WTC11 (cell line): ENCODE results near the gene KRTAP5-1. TPM values are rescaled to one million over a fixed set of nuclear protein-coding genes. Genes with fewer than 3 reads are reported as not detected.

ENCODE experiments used
- ATAC-seq: fragments of 200-7000 bp; cut with Tn5 transposase; 2 replicates; pipeline ENCODE4 v1.10.0; 2021; ENCODE audit warnings: mild to moderate bottlenecking, moderate library complexity
- CTCF ChIA-PET: fragments of 300-600 bp; sonication (Branson Sonifier 250); formaldehyde crosslinking; loops from one replicate; lab custom pipeline; 2021; ENCODE audit warnings: antibody characterized with exemption; lab: Charles Lee
- POLR2A ChIA-PET: fragments of 350-600 bp; sonication (Branson Sonifier 250); formaldehyde crosslinking; loops from one replicate; lab custom pipeline; 2021; ENCODE audit warnings: antibody characterized with exemption; lab: Charles Lee
- DNase-seq: peaks from one replicate; pipeline ENCODE4 v3.0.0; 2021; ENCODE audit warnings: low spot score
- H3K27ac Mint-ChIP-seq: 2 replicates; pipeline ENCODE4 v1.8.0; 2021; ENCODE audit warnings: mixed read lengths
- H3K27me3 Mint-ChIP-seq: 2 replicates; pipeline ENCODE4 v1.8.0; 2021; ENCODE audit warnings: low read depth, mild to moderate bottlenecking, moderate library complexity, mixed read lengths
- H3K36me3 Mint-ChIP-seq: 2 replicates; pipeline ENCODE4 v1.8.0; 2021; ENCODE audit warnings: mixed read lengths
- H3K4me1 Mint-ChIP-seq: 2 replicates; pipeline ENCODE4 v1.8.0; 2022; ENCODE audit warnings: mixed read lengths
- H3K4me3 Mint-ChIP-seq: 2 replicates; pipeline ENCODE4 v1.8.0; 2021; ENCODE audit warnings: mild to moderate bottlenecking, moderate library complexity, mixed read lengths
- H3K9me3 Mint-ChIP-seq: 2 replicates; pipeline ENCODE4 v1.8.0; 2021; ENCODE audit warnings: mixed read lengths
- CREM ChIP-seq: sonication (generic); formaldehyde crosslinking; IDR thresholded peaks from 2 replicates; pipeline ENCODE4 v1.8.1; 2022; ENCODE audit warnings: mild to moderate bottlenecking, missing genetic modification reagents, moderate library complexity
- NFATC4 ChIP-seq: fragments of 250-450 bp; sonication (Bioruptor Pico); IDR thresholded peaks from 2 replicates; pipeline ENCODE4 v1.9.0; 2021; ENCODE audit warnings: mild to moderate bottlenecking
- NFE2L1 ChIP-seq: sonication (generic); formaldehyde crosslinking; IDR thresholded peaks from 2 replicates; pipeline ENCODE4 v1.8.1; 2023; ENCODE audit warnings: missing genetic modification reagents
- NFYB ChIP-seq: sonication (generic); formaldehyde crosslinking; conservative IDR thresholded peaks from 2 replicates; pipeline ENCODE4 v1.8.0; 2022; ENCODE audit warnings: low read depth, missing genetic modification reagents
- NR1H2 ChIP-seq: sonication (generic); formaldehyde crosslinking; IDR thresholded peaks from 2 replicates; pipeline ENCODE4 v1.9.0; 2021; ENCODE audit warnings: mild to moderate bottlenecking, moderate library complexity, missing genetic modification reagents
- OVOL2 ChIP-seq: fragments of 250-450 bp; sonication (Bioruptor Pico); IDR thresholded peaks from 2 replicates; pipeline ENCODE4 v1.9.0; 2021; ENCODE audit warnings: mild to moderate bottlenecking, borderline replicate concordance
- TP53 ChIP-seq: sonication (generic); formaldehyde crosslinking; IDR thresholded peaks from 2 replicates; pipeline ENCODE4 v1.8.1; 2023; ENCODE audit warnings: mild to moderate bottlenecking, missing genetic modification reagents
- ZBTB21 ChIP-seq: sonication (generic); formaldehyde crosslinking; IDR thresholded peaks from 2 replicates; pipeline ENCODE4 v1.8.1; 2023; ENCODE audit warnings: mild to moderate bottlenecking, missing genetic modification reagents, borderline replicate concordance
- ZNF138 ChIP-seq: sonication (generic); formaldehyde crosslinking; conservative IDR thresholded peaks from 2 replicates; pipeline ENCODE4 v1.8.1; 2022; ENCODE audit warnings: mild to moderate bottlenecking, moderate library complexity, missing genetic modification reagents
- ZNF317 ChIP-seq: sonication (generic); formaldehyde crosslinking; IDR thresholded peaks from 2 replicates; pipeline ENCODE4 v1.8.1; 2023; ENCODE audit warnings: low read depth, mild to moderate bottlenecking, moderate library complexity, missing genetic modification reagents, borderline replicate concordance
- ZNF396 ChIP-seq: fragments of 250-450 bp; sonication (Bioruptor Pico); IDR thresholded peaks from 2 replicates; pipeline ENCODE4 v1.8.0; 2021; ENCODE audit warnings: mild to moderate bottlenecking, moderate library complexity, borderline replicate concordance
- ZNF416 ChIP-seq: fragments of 250-450 bp; sonication (Bioruptor Pico); IDR thresholded peaks from 2 replicates; pipeline ENCODE4 v1.9.0; 2021; ENCODE audit warnings: mild to moderate bottlenecking, inconsistent platforms
- total RNA-seq: library from RNA; stranded (reverse); gene quantifications from 3 replicates; pipeline ENCODE4 v1.2.3, GENCODE V29; 2021
- TF ChIP-seq, protein P1 (sequence below): sonication (generic); formaldehyde crosslinking; IDR thresholded peaks from 2 replicates; pipeline ENCODE4 v1.8.1; 2023; ENCODE audit warnings: mild to moderate bottlenecking, missing genetic modification reagents, moderate library complexity
- TF ChIP-seq, protein P2 (sequence below): sonication (generic); formaldehyde crosslinking; IDR thresholded peaks from 2 replicates; pipeline ENCODE4 v1.8.1; 2022; ENCODE audit warnings: missing genetic modification reagents, borderline replicate concordance
- TF ChIP-seq, protein P3 (sequence below): sonication (generic); formaldehyde crosslinking; IDR thresholded peaks from 2 replicates; pipeline ENCODE4 v1.8.1; 2022; ENCODE audit warnings: mild to moderate bottlenecking, missing genetic modification reagents, moderate library complexity, borderline replicate concordance
- TF ChIP-seq, protein P4 (sequence below): fragments of 250-450 bp; sonication (Bioruptor Pico); IDR thresholded peaks from 2 replicates; pipeline ENCODE4 v1.9.0; 2021; ENCODE audit warnings: mild to moderate bottlenecking, borderline replicate concordance
- TF ChIP-seq, protein P5 (sequence below): fragments of 250-450 bp; sonication (Bioruptor Pico); IDR thresholded peaks from 2 replicates; pipeline ENCODE4 v1.9.0; 2021; ENCODE audit warnings: moderate library complexity, mild to moderate bottlenecking, inconsistent platforms, borderline replicate concordance
- TF ChIP-seq, protein P6 (sequence below): sonication (generic); formaldehyde crosslinking; IDR thresholded peaks from 2 replicates; pipeline ENCODE4 v1.8.1; 2022; ENCODE audit warnings: low read depth, mild to moderate bottlenecking, moderate library complexity, missing genetic modification reagents, borderline replicate concordance
- TF ChIP-seq, protein P7 (sequence below): sonication (generic); formaldehyde crosslinking; conservative IDR thresholded peaks from 2 replicates; pipeline ENCODE4 v1.8.1; 2023; ENCODE audit warnings: mild to moderate bottlenecking, low read depth, missing genetic modification reagents, moderate library complexity

Gene KRTAP5-1
- total RNA-seq, 1 experiment from 2014 or later = not detected

DNA sequence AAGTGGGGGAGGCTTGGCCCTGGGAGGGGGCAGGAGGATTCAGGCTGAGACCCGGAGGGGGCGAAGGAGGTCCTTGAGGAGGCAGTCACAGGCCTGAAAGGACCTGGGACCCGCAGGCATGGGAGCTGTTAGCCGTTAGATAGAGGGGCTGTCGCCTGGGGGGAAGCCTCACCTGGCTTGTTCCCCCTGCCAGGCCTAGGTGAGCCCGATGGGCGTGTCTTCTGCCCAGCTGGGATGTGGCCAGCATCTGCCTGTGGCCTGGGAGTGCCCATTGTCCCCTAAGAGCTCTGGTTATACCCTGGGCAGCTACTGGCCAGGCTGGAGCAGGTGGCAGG lies 11.2 kb downstream of the KRTAP5-1 start:
- Mint-ChIP-seq H3K4me1 (peaks cover 5% of the 10 kb centered on the region), H3K4me3 (peak overlapping the region; percentile 48), H3K36me3 (peaks cover 3% of the 10 kb centered on the region; the same call in 1 of the 2 replicates), H3K27ac (no peak overlapping the region), H3K9me3 (peaks cover 9% of the 10 kb centered on the region), H3K27me3 (peaks cover 72% of the 10 kb centered on the region)
- ATAC-seq = peak; percentile 12
- ChIA-PET CTCF (interaction anchor here (0.9 to 14.8 kb wide), 25 partner anchors 9 to 308 kb away, joined by 3 to 457 read pairs (median 6); partner anchors contain the start of genes CTSD and KRTAP5-5), POLR2A (interaction anchor here (2.3 to 2.8 kb wide), 2 partner anchors 15 to 26 kb away, joined by 16 to 24 read pairs; no protein-coding TSS in a partner anchor)
- no peak for DNase-seq
- TF ChIP-seq ZNF138 (no peak), NFYB (no peak), CREM (no peak), ZNF416 (CRISPR knock-in tag) (no peak), NR1H2 (CRISPR knock-in tag) (no peak), OVOL2 (CRISPR knock-in tag) (no peak)
- TF ChIP-seq, protein P1, sequence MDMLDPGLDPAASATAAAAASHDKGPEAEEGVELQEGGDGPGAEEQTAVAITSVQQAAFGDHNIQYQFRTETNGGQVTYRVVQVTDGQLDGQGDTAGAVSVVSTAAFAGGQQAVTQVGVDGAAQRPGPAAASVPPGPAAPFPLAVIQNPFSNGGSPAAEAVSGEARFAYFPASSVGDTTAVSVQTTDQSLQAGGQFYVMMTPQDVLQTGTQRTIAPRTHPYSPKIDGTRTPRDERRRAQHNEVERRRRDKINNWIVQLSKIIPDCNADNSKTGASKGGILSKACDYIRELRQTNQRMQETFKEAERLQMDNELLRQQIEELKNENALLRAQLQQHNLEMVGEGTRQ (CRISPR knock-in tag) = no peak
- TF ChIP-seq, protein P2, sequence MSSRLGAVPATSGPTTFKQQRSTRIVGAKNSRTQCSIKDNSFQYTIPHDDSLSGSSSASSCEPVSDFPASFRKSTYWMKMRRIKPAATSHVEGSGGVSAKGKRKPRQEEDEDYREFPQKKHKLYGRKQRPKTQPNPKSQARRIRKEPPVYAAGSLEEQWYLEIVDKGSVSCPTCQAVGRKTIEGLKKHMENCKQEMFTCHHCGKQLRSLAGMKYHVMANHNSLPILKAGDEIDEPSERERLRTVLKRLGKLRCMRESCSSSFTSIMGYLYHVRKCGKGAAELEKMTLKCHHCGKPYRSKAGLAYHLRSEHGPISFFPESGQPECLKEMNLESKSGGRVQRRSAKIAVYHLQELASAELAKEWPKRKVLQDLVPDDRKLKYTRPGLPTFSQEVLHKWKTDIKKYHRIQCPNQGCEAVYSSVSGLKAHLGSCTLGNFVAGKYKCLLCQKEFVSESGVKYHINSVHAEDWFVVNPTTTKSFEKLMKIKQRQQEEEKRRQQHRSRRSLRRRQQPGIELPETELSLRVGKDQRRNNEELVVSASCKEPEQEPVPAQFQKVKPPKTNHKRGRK (CRISPR knock-in tag) = no peak
- TF ChIP-seq, protein P3, sequence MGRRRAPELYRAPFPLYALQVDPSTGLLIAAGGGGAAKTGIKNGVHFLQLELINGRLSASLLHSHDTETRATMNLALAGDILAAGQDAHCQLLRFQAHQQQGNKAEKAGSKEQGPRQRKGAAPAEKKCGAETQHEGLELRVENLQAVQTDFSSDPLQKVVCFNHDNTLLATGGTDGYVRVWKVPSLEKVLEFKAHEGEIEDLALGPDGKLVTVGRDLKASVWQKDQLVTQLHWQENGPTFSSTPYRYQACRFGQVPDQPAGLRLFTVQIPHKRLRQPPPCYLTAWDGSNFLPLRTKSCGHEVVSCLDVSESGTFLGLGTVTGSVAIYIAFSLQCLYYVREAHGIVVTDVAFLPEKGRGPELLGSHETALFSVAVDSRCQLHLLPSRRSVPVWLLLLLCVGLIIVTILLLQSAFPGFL (CRISPR knock-in tag) = no peak
- TF ChIP-seq, protein P4, sequence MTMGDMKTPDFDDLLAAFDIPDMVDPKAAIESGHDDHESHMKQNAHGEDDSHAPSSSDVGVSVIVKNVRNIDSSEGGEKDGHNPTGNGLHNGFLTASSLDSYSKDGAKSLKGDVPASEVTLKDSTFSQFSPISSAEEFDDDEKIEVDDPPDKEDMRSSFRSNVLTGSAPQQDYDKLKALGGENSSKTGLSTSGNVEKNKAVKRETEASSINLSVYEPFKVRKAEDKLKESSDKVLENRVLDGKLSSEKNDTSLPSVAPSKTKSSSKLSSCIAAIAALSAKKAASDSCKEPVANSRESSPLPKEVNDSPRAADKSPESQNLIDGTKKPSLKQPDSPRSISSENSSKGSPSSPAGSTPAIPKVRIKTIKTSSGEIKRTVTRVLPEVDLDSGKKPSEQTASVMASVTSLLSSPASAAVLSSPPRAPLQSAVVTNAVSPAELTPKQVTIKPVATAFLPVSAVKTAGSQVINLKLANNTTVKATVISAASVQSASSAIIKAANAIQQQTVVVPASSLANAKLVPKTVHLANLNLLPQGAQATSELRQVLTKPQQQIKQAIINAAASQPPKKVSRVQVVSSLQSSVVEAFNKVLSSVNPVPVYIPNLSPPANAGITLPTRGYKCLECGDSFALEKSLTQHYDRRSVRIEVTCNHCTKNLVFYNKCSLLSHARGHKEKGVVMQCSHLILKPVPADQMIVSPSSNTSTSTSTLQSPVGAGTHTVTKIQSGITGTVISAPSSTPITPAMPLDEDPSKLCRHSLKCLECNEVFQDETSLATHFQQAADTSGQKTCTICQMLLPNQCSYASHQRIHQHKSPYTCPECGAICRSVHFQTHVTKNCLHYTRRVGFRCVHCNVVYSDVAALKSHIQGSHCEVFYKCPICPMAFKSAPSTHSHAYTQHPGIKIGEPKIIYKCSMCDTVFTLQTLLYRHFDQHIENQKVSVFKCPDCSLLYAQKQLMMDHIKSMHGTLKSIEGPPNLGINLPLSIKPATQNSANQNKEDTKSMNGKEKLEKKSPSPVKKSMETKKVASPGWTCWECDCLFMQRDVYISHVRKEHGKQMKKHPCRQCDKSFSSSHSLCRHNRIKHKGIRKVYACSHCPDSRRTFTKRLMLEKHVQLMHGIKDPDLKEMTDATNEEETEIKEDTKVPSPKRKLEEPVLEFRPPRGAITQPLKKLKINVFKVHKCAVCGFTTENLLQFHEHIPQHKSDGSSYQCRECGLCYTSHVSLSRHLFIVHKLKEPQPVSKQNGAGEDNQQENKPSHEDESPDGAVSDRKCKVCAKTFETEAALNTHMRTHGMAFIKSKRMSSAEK (CRISPR knock-in tag) = no peak
- TF ChIP-seq, protein P5, sequence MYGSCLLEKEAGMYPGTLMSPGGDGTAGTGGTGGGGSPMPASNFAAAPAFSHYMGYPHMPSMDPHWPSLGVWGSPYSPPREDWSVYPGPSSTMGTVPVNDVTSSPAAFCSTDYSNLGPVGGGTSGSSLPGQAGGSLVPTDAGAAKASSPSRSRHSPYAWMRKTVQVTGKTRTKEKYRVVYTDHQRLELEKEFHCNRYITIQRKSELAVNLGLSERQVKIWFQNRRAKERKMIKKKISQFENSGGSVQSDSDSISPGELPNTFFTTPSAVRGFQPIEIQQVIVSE = no peak

DNA sequence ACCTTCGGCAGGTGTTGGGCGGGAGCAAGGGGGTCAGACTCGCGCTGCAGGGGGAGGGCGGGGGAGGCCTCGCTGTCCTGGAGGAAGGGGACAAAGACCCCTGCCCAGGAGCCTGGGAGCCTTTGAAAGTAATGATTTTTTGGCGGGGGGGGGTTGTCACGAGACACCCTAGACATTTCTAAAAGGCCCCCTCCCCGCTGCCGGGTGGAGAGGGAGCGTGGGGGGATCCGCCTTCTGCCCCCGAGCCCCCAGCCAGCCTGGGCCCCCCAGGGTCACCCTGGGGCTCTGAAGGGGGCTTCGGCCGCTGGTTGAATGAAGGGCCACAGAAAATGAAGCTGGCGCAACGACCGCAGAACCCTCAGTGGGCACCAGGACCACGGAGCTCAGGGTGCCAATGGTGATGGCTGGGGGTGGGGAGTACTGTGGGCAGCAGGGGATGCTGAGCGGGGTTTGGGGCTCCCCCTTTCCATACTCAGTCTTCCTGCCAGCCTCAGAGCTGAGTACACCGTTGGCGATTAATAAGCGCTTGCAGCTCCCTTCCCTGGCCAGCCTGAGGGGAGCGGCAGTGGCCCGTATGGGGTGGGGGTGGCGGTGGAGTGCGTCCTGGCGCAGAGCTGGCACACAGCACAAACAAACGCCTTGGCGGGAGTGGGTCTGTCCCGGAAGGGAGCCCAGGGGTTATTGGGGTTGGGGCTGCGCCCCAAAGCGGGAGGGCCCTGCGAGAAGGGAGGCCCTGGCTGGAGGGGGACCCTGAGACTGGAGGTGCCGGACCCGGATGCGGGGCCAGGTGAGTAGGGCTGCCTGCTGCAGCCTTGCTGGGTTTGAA lies 11.8 kb downstream of the KRTAP5-1 start:
- Mint-ChIP-seq H3K36me3 (peaks cover 3% of the 10 kb centered on the region; the same call in 1 of the 2 replicates), H3K27me3 (peaks cover 71% of the 10 kb centered on the region), H3K27ac (no peak overlapping the region), H3K4me3 (peak overlapping the region; percentile 48), H3K9me3 (peaks cover 4% of the 10 kb centered on the region), H3K4me1 (peaks cover 10% of the 10 kb centered on the region)
- ChIA-PET CTCF (interaction anchor here (0.9 to 14.8 kb wide), 18 partner anchors 9 to 309 kb away, joined by 3 to 457 read pairs (median 11); partner anchors contain the start of gene KRTAP5-5), POLR2A (interaction anchor here (2.3 to 2.8 kb wide), 2 partner anchors 14 to 26 kb away, joined by 16 to 24 read pairs; no protein-coding TSS in a partner anchor)
- DNase-seq = no peak
- TF ChIP-seq NFATC4 (CRISPR knock-in tag) (no peak), NFE2L1 (CRISPR knock-in tag) (no peak), ZBTB21 (CRISPR knock-in tag) (no peak), TP53 (no peak), OVOL2 (CRISPR knock-in tag) (no peak), ZNF396 (CRISPR knock-in tag) (no peak), ZNF317 (no peak)
- TF ChIP-seq, protein P6, sequence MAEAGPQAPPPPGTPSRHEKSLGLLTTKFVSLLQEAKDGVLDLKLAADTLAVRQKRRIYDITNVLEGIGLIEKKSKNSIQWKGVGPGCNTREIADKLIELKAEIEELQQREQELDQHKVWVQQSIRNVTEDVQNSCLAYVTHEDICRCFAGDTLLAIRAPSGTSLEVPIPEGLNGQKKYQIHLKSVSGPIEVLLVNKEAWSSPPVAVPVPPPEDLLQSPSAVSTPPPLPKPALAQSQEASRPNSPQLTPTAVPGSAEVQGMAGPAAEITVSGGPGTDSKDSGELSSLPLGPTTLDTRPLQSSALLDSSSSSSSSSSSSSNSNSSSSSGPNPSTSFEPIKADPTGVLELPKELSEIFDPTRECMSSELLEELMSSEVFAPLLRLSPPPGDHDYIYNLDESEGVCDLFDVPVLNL (CRISPR knock-in tag) = no peak
- TF ChIP-seq, protein P1 (CRISPR knock-in tag) = no peak
- TF ChIP-seq, protein P7, sequence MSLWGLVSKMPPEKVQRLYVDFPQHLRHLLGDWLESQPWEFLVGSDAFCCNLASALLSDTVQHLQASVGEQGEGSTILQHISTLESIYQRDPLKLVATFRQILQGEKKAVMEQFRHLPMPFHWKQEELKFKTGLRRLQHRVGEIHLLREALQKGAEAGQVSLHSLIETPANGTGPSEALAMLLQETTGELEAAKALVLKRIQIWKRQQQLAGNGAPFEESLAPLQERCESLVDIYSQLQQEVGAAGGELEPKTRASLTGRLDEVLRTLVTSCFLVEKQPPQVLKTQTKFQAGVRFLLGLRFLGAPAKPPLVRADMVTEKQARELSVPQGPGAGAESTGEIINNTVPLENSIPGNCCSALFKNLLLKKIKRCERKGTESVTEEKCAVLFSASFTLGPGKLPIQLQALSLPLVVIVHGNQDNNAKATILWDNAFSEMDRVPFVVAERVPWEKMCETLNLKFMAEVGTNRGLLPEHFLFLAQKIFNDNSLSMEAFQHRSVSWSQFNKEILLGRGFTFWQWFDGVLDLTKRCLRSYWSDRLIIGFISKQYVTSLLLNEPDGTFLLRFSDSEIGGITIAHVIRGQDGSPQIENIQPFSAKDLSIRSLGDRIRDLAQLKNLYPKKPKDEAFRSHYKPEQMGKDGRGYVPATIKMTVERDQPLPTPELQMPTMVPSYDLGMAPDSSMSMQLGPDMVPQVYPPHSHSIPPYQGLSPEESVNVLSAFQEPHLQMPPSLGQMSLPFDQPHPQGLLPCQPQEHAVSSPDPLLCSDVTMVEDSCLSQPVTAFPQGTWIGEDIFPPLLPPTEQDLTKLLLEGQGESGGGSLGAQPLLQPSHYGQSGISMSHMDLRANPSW = no peak
- peak; percentile 2; the same call in 1 of the 2 replicates for ATAC-seq
